GM12873 (cell line): ENCODE results near the gene TRMT2B.

Experiments used
- CTCF ChIP-seq: IDR thresholded peaks from 2 replicates; pipeline ENCODE4 v1.5.1; 2012; ENCODE audit warnings: low read depth, mild to moderate bottlenecking, moderate library complexity, low read length, control low read depth; ENCODE audit not compliant: insufficient read depth; ENCODE audit errors: missing control alignments

TRMT2B gene

GRCh38 chrX:101078716-101079598 is 27.0 kb upstream of the TRMT2B start, which contains the start of gene TMEM35A:
Gene TMEM35A, plus strand, starts transcription at chrX:101078879. Its CDS starts 124 bp downstream, at chrX:101079003.
- no peak for TF ChIP-seq CTCF

GRCh38 chrX:101071582-101071981 is 19.7 kb upstream of the TRMT2B start:
- TF ChIP-seq CTCF: no peak

- TF ChIP-seq CTCF: no peak
Observed at GRCh38 chrX:101062176-101062575, 10.3 kb upstream of the TRMT2B start.

- TF ChIP-seq CTCF: no peak
Observed at GRCh38 chrX:101057093-101057714, 5.3 kb upstream of the TRMT2B start.

- TF ChIP-seq CTCF: no peak
Observed at GRCh38 chrX:101051153-101051548, 760 bp downstream of the TRMT2B start.

- TF ChIP-seq CTCF: no peak
Observed at GRCh38 chrX:101040197-101040596, 11.7 kb downstream of the TRMT2B start.

GRCh38 chrX:101037231-101037630 is 14.7 kb downstream of the TRMT2B start:
- TF ChIP-seq CTCF: no peak
